AG04449 (cell line): Measurements from ENCODE around the gene PRRT1B.

ENCODE experiments used
- CTCF ChIA-PET: fragments of 350-600 bp; formaldehyde crosslinking; extraction: SDS; loops from one replicate; lab custom pipeline; 2021; ENCODE audit warnings: antibody characterized with exemption; lab: Yijun Ruan, JAX
- POLR2A ChIA-PET: fragments of 400-600, 350-600 bp; formaldehyde crosslinking; extraction: SDS; loops from one replicate; lab custom pipeline; 2020; ENCODE audit warnings: antibody characterized with exemption, inconsistent platforms; lab: Yijun Ruan, JAX
- DNase-seq: peaks from one replicate; pipeline ENCODE4 v3.0.0-alpha.2; 2010; ENCODE audit warnings: low read depth, low spot score
- H3K4me3 ChIP-seq: 2 replicates; pipeline ENCODE4 v1.5.1; 2011; ENCODE audit warnings: low read depth, mild to moderate bottlenecking, control low read depth, low read length
- TF ChIP-seq, protein P1 (sequence below): IDR thresholded peaks from one replicate; pipeline ENCODE4 v1.5.1; 2011; ENCODE audit warnings: mild to moderate bottlenecking, moderate library complexity, low read length, control low read depth, inconsistent platforms; ENCODE audit not compliant: insufficient read depth; ENCODE audit errors: missing control alignments

The PRRT1B gene

DNA sequence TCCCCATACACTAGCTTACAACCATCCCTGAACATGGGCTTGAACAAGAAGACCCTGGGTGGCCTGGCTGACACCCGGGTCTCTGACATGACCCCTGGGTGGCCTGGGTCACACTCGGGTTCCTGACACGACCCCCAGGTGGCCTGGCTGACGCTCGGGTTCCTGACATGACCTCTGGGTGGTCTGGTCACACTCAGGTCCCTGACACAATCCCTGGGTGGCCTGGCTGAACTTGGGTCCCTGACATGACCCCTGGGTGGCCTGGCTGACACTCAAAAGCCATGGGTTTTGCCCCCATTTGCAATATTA is 38.0 kb downstream of the PRRT1B start:
- no peak overlapping the region for H3K4me3 ChIP-seq
- TF ChIP-seq, protein P1, sequence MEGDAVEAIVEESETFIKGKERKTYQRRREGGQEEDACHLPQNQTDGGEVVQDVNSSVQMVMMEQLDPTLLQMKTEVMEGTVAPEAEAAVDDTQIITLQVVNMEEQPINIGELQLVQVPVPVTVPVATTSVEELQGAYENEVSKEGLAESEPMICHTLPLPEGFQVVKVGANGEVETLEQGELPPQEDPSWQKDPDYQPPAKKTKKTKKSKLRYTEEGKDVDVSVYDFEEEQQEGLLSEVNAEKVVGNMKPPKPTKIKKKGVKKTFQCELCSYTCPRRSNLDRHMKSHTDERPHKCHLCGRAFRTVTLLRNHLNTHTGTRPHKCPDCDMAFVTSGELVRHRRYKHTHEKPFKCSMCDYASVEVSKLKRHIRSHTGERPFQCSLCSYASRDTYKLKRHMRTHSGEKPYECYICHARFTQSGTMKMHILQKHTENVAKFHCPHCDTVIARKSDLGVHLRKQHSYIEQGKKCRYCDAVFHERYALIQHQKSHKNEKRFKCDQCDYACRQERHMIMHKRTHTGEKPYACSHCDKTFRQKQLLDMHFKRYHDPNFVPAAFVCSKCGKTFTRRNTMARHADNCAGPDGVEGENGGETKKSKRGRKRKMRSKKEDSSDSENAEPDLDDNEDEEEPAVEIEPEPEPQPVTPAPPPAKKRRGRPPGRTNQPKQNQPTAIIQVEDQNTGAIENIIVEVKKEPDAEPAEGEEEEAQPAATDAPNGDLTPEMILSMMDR = no peak
- POLR2A ChIA-PET = no interaction called here
- no peak for DNase-seq
- CTCF ChIA-PET = no interaction called here

DNA sequence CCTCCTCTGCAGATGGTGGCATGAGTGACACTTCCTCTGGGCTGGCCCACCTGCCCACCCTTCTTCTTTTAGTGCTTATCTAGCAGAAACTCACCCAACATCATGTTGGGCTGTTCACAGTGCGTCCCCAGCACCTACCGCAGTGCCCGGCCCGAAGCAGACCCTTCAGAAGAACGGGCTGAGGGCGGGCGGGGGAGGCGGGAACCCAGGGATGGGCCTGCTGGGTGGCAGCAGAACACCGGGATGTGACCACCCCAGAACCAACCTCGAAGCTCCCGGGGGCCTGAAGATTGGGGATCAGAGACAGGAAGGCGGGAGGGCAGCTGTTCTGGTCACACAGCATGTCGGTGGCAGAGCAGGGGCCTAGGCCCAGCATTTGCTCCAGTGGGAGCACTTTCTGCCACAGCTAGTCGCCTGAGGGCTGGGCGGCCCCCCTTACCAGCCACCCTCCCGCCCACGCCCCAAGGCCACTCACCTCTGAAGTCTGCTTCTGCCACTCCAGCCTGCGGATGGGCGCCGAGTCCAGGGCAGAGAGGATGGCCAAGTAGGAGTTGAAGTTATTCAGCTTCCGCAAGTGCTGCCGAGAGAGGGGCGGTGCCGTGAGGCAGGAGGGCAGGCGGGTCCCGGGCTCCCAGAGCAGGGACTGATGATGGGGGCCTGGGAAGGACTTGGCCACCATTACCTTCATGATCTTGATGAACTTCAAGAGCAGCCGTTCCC is 38.7 kb downstream of the PRRT1B start:
- H3K4me3 ChIP-seq = no peak overlapping the region
- TF ChIP-seq, protein P1 = no peak
- ChIA-PET POLR2A (no interaction called here), CTCF (interaction anchor here (2.2 kb wide), 1 partner anchor 156 kb away, joined by 18 read pairs; the partner anchor contains the start of gene RAPGEF1)
- no peak for DNase-seq

DNA sequence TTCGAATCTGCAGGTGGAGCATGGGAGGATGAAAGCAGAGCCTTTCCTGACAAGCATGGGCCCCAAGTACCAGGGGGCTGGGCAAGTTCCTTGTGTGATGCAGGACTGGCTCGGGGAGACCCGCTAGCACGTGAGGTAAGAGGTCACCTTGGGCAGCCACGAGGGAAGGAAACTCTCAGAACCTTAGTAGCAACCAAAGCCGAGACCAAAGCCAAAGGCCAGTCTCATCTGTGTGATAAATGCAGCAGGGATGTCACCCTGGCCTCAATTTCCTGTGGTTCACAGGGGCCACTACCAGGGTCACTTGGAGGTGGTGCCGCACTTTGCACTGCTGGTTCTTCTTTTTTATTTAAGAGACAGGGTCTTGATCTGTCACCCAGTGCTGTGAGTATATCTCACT is 39.5 kb downstream of the PRRT1B start:
- ChIA-PET POLR2A (no interaction called here), CTCF (interaction anchor here (1.4 to 2.2 kb wide), 2 partner anchors 10 to 156 kb away, joined by 4 to 18 read pairs; partner anchors contain the start of gene RAPGEF1)
- H3K4me3 ChIP-seq = no peak overlapping the region
- TF ChIP-seq, protein P1 = no peak
- no peak for DNase-seq

DNA sequence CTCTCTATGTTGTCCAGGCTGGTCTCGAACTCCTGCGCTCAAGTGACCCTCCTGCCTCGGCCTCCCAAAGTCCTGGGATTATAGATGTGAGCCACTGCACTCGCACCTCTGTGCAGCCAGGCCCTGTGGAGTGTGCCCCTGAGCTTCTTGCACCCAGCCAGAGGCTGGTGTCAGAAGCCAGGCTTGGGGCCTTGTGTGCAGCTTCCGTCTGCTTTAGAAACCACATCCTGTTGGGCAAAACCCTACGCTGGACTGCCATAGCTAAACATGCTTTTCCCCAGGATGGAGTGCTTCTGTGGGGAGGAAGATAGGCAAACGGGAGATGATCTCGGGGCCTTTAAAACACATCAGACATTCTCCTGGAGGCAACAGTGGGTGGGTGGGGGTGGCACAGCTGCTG is 40.1 kb downstream of the PRRT1B start:
- no peak overlapping the region for H3K4me3 ChIP-seq
- TF ChIP-seq, protein P1 = no peak
- CTCF ChIA-PET = interaction anchor here (1.4 to 2.2 kb wide), 2 partner anchors 9 to 155 kb away, joined by 4 to 18 read pairs; partner anchors contain the start of gene RAPGEF1
- POLR2A ChIA-PET = no interaction called here
- DNase-seq = no peak

DNA sequence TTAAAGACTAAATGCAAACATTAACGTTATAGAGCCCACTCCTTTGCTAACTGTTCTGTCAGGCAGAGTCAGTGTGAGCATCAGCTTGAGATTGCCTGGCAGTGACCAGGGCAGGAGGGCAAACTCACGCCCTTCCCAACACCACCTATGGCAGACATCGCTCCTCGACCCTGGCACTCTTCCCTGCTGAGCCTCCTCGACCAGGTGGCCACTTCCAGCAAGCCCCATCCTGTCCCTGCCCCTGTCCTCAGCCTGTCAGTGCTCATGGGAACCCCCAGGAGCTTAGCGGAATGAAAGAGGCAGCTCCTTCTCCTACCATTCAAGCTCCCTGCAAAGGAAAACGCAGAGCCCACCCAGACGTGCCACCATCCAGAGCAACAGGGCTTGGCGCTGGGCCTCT is 42.0 kb downstream of the PRRT1B start:
- CTCF ChIA-PET = interaction anchor here (0.8 to 12.9 kb wide), 2 partner anchors 24 to 151 kb away, joined by 3 to 556 read pairs; partner anchors contain the start of gene RAPGEF1
- POLR2A ChIA-PET = no interaction called here
- DNase-seq = no peak
- TF ChIP-seq, protein P1 = no peak
- no peak overlapping the region for H3K4me3 ChIP-seq

DNA sequence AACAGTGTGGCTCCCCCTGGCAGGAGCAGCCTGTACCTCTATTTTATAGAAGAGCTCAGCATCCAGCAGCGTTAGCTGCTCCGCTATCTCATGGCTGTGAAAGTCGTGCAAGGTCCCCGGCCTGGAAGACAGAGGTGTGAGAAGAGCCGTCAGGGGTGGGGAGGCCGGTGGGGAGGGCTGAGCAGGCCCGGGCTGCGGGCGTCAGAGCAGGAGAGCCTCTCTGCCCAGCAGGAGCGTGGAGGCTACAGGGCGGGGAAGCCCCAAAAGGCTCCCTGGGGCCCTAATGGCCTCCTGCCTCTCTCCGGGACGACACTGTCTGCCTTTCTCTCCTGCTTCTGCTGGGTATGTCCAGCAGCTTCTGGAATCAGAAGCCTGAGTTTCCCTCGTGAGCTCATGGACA is 42.6 kb downstream of the PRRT1B start:
- ChIA-PET CTCF (interaction anchor here (12.9 kb wide), 1 partner anchor 151 kb away, joined by 556 read pairs; the partner anchor contains the start of gene RAPGEF1), POLR2A (no interaction called here)
- TF ChIP-seq, protein P1 = no peak
- no peak for DNase-seq
- H3K4me3 ChIP-seq = no peak overlapping the region
